Tibial nerve (tissue), 4 donors: Measurements from ENCODE around the gene SEL1L2. TPM values are rescaled to one million over a fixed set of nuclear protein-coding genes. Genes with fewer than 3 reads are reported as not detected.

Experiments used
- DNase-seq, 2 donors: peaks; one replicate each; pipeline ENCODE4 v3.0.0-alpha.2; 2019; ENCODE audit warnings: low spot score in 2 of 2
- H3K27ac ChIP-seq, 4 donors: fragments of 200-600 bp; sonication (generic) in 3 of 4; one replicate each; pipeline ENCODE4 v1.5.1; 2017 to 2019; ENCODE audit warnings: mild to moderate bottlenecking in 1 of 4
- H3K27me3 ChIP-seq, 2 donors: fragments of 200-600 bp; sonication (generic) in 1 of 2; one replicate each; pipeline versions ENCODE4 v1.5.1 to v1.6.0; 2017 to 2019
- H3K36me3 ChIP-seq, 3 donors: fragments of 200-600 bp; sonication (generic); one replicate each; pipeline ENCODE4 v1.5.1; 2018 to 2019
- H3K4me1 ChIP-seq, 4 donors: fragments of 200-600 bp; sonication (generic) in 3 of 4; one replicate each; pipeline ENCODE4 v1.5.1; 2017 to 2019
- H3K4me3 ChIP-seq, 4 donors: fragments of 200-600 bp; sonication (generic) in 3 of 4; one replicate each; pipeline ENCODE4 v1.5.1; 2017 to 2019; ENCODE audit warnings: mild to moderate bottlenecking in 1 of 4, moderate library complexity in 1 of 4
- H3K9me3 ChIP-seq, 4 donors: fragments of 200-600 bp; sonication (generic) in 3 of 4; one replicate each; pipeline ENCODE4 v1.5.1; 2017 to 2019
- EP300 ChIP-seq, 2 donors: sonication (generic); formaldehyde crosslinking; IDR thresholded peaks; one replicate each; pipeline ENCODE4 v1.6.1; 2017; ENCODE audit warnings: antibody characterized with exemption in 2 of 2, mild to moderate bottlenecking in 1 of 2
- POLR2A ChIP-seq, 2 donors: fragments of 450-650 bp; IDR thresholded peaks; one replicate each; pipeline ENCODE4 v1.6.1; 2017; ENCODE audit warnings: antibody characterized with exemption in 2 of 2, mild to moderate bottlenecking in 2 of 2, moderate library complexity in 2 of 2
- WGBS, 2 donors: methylation state at CpG; one replicate each; pipeline ENCODE4 v1.1.5; 2018; 5-methylcytosine and 5-hydroxymethylcytosine counted together
- total RNA-seq, 4 donors: library from RNA; depleted of rRNA; stranded (reverse); fragments of >200 nt; gene quantifications; one replicate each; pipeline ENCODE4 v1.1.0, GENCODE V29; 2016
- TF ChIP-seq, protein P1 (sequence below), 5 experiments: fragments of 200-600 bp in 3 of 5; fragments of 450-650 bp in 2 of 5; sonication (generic) in 3 of 5; IDR thresholded peaks; one replicate each; pipeline ENCODE4 v1.5.1; 2016 to 2019; ENCODE audit warnings: antibody characterized with exemption in 5 of 5, mild to moderate bottlenecking in 3 of 5, moderate library complexity in 2 of 5

Gene SEL1L2
- total RNA-seq, 4 donors from 2014 or later: not detected

DNA sequence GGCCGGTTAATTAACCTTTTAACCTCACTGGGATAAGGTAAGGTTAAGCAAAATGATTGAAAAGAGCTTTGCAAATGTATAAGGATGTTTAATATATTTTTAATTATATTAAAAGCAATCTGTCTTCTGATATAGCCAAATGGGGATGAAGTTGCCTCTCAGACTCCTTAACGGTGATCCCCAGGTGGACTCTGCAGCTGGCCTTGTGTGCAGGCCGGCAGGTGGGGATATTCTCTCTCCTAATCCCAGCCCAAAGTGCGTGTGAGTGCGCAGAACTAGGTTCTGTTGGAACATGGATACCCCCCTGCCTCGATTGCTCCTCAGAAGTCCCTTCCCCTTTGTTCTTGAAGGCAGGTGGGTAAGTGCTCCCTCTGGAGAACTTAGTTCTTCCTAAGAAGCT, 105.6 kb downstream of the SEL1L2 start:
- TF ChIP-seq EP300 (IDR thresholded peaks at IDR 0.05) (no peak), POLR2A (IDR thresholded peaks at IDR 0.05) (no peak)
- TF ChIP-seq, protein P1, sequence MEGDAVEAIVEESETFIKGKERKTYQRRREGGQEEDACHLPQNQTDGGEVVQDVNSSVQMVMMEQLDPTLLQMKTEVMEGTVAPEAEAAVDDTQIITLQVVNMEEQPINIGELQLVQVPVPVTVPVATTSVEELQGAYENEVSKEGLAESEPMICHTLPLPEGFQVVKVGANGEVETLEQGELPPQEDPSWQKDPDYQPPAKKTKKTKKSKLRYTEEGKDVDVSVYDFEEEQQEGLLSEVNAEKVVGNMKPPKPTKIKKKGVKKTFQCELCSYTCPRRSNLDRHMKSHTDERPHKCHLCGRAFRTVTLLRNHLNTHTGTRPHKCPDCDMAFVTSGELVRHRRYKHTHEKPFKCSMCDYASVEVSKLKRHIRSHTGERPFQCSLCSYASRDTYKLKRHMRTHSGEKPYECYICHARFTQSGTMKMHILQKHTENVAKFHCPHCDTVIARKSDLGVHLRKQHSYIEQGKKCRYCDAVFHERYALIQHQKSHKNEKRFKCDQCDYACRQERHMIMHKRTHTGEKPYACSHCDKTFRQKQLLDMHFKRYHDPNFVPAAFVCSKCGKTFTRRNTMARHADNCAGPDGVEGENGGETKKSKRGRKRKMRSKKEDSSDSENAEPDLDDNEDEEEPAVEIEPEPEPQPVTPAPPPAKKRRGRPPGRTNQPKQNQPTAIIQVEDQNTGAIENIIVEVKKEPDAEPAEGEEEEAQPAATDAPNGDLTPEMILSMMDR (IDR thresholded peaks at IDR 0.05): no peak
- WGBS, 2 donors: 85 to 95% methylated on average over 6 of the region's 6 CpGs
- Histone ChIP-seq H3K36me3 (no peaks in the 10 kb centered on the region), H3K9me3 (peaks cover 0 to under 1% (median 0%) of the 10 kb centered on the region in 4 donors), H3K27ac (no peak overlapping the region), H3K27me3 (no peaks in the 10 kb centered on the region), H3K4me3 (no peak overlapping the region), H3K4me1 (no peaks in the 10 kb centered on the region)
- DNase-seq: no peak

DNA sequence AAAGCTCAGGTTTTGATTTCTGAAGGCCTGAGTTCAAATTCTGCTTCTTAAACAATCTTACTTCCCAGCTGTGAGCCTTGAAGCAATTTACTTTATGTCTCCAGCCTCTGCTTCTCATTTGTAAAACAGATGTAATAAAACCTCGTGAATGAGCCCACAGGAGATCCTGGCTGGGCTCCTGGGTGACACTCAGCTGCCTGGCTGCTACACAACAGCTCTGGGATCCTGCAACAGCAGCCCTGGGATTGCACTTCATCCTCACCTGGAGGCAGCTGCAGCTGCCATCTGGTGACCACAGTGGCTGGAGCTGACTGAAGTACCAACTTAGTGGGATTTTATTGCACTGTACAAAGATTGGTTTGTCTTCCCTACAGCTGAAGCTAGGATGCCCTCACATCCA, 107.0 kb downstream of the SEL1L2 start:
- Histone ChIP-seq H3K4me1 (no peaks in the 10 kb centered on the region), H3K4me3 (no peak overlapping the region), H3K36me3 (no peaks in the 10 kb centered on the region), H3K27ac (no peak overlapping the region), H3K27me3 (no peaks in the 10 kb centered on the region), H3K9me3 (no peaks in the 10 kb centered on the region)
- DNase-seq: no peak
- TF ChIP-seq, protein P1 (IDR thresholded peaks at IDR 0.05): no peak
- TF ChIP-seq POLR2A (IDR thresholded peaks at IDR 0.05) (no peak), EP300 (IDR thresholded peaks at IDR 0.05) (no peak)
- WGBS, 2 donors: 10 to 29% methylated on average over 1 of the region's 1 CpG

DNA sequence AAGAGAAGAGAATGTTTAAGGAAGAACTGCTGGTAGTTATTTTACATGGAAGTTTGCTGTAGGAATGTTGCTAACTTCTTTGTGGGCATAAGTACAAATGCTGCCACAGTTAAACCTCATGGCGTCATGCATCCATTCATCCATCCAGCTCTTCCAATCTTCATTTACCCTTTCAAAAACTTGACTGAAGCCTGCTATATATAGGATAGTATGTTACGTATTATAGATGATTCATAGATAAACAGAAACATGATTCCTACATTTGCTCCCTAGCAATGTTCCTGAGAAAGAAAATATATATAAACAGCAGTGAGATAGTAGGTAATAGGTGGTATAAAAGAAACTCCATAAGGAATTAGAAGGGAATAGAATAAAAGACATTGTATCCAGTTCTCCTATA, 111.8 kb downstream of the SEL1L2 start:
- H3K4me1 ChIP-seq: no peaks in the 10 kb centered on the region
- 90 to 92% methylated on average over 2 of the region's 2 CpGs for WGBS, 2 donors
- no peak for TF ChIP-seq EP300 (IDR thresholded peaks at IDR 0.05)
- TF ChIP-seq POLR2A (IDR thresholded peaks at IDR 0.05): no peak
- TF ChIP-seq, protein P1 (IDR thresholded peaks at IDR 0.05): no peak

DNA sequence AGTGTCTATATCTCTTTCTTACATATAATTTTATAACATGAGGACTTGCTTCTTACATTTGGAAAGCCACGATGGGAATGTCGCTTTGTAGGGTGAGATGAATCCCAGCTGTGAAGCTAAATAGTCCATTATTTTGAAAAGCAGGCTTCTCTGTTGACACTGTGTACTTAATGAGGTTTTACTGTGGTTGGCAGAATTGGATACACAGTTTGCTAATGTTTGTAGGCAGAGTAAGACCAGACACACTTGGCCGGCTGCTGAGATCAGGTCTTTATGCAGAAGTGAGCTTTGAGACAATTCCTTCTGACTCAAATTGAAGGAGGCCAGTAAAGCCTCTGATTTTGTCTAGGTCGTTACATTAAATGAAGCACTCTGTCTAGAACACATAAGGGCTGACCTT, 112.6 kb downstream of the SEL1L2 start:
- DNase-seq: no peak
- Histone ChIP-seq H3K4me3 (no peak overlapping the region), H3K27me3 (no peaks in the 10 kb centered on the region), H3K36me3 (no peaks in the 10 kb centered on the region), H3K27ac (no peak overlapping the region), H3K4me1 (no peaks in the 10 kb centered on the region), H3K9me3 (no peaks in the 10 kb centered on the region)
- no peak for TF ChIP-seq EP300 (IDR thresholded peaks at IDR 0.05)
- TF ChIP-seq, protein P1 (IDR thresholded peaks at IDR 0.05): no peak
- no peak for TF ChIP-seq POLR2A (IDR thresholded peaks at IDR 0.05)
- WGBS, 2 donors: 17 to 30% methylated on average over 4 of the region's 4 CpGs

More for the DNA sequence above, 111.8 kb downstream of the SEL1L2 start:
- Histone ChIP-seq H3K36me3 (no peaks in the 10 kb centered on the region), H3K27me3 (no peaks in the 10 kb centered on the region), H3K9me3 (no peaks in the 10 kb centered on the region), H3K27ac (no peak overlapping the region), H3K4me3 (no peak overlapping the region)
- no peak for DNase-seq

DNA sequence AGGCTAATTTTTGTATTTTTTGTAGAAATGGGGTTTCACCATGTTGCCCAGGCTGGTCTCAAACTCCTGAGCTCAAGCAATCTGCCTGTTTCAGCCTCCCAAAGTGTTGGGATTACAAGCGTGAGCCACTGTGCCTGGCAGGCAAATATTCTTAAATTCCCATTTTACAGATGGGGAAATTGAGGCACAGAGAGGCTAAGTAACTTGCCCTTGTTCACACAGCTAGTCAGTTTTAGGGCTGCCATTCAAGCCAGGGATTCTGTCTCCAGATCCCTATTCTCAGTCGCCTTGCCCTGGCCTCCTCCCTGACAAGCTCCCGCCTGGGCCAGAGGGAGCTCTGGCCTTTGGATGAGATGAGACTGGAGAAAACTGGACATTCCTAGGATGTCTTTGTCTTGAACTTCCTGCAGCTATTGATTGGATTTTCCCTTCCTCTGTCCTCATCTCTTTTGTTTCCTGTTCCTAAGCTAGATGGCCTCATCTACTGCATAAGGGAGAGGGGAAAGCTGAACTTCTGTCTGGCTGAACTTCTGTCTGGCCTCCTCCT, 115.1 kb downstream of the SEL1L2 start:
- no peak for DNase-seq
- Histone ChIP-seq H3K4me1 (no peaks in the 10 kb centered on the region), H3K9me3 (no peaks in the 10 kb centered on the region), H3K27me3 (no peaks in the 10 kb centered on the region), H3K4me3 (no peak overlapping the region), H3K36me3 (no peaks in the 10 kb centered on the region), H3K27ac (no peak overlapping the region)
- TF ChIP-seq POLR2A (IDR thresholded peaks at IDR 0.05) (no peak), EP300 (IDR thresholded peaks at IDR 0.05) (no peak)
- TF ChIP-seq, protein P1 (IDR thresholded peaks at IDR 0.05): no peak
- 80 to 81% methylated on average over 3 of the region's 3 CpGs for WGBS, 2 donors
